T-cell (primary cell): ENCODE data around the gene EFS. TPM values are rescaled to one million over a fixed set of nuclear protein-coding genes. Genes with fewer than 3 reads are reported as not detected.
"Not testable (repeated sequence)": the region's sequence is repeated elsewhere in the genome, so short reads cannot be mapped to it uniquely, and the experiment has no call there.

Source experiments
- ATAC-seq, 4 experiments: fragments of 200-7000 bp in 3 of 4; fragments of 150-1000 bp in 1 of 4; cut with Tn5 transposase; replicated peaks in 1 of 4; 1 replicate in 3 of 4; 2 replicates in 1 of 4; pipeline ENCODE4 v1.10.0; 2021; ENCODE audit warnings: moderate library complexity in 3 of 4, mild to moderate bottlenecking in 2 of 4, moderate number of reproducible peaks in 1 of 4
- CTCF ChIA-PET, 2 donors: fragments of 300-600 bp; sonication (Branson Sonifier 250); formaldehyde crosslinking; loops; one replicate each; lab custom pipeline; 2022; ENCODE audit warnings: antibody characterized with exemption in 2 of 2; lab: Charles Lee
- POLR2A ChIA-PET, 2 donors: fragments of 300-600 bp; sonication (Branson Sonifier 250); formaldehyde crosslinking; loops; one replicate each; lab custom pipeline; 2022; ENCODE audit warnings: antibody characterized with exemption in 2 of 2; lab: Charles Lee
- DNase-seq, 35 experiments: peaks; one replicate each; pipeline versions ENCODE4 v3.0.0 to v3.0.0-alpha.2; 2013 to 2023
- H3K27ac ChIP-seq: one replicate; pipeline ENCODE4 v1.5.1; 2013; ENCODE audit warnings: low read length
- H3K27me3 ChIP-seq, 2 experiments: replicated peaks in 1 of 2; 1 replicate in 1 of 2; 2 replicates in 1 of 2; pipeline versions ENCODE4 v1.6.1 to v1.7.0; 2013; ENCODE audit warnings: low read length in 1 of 2, mixed read lengths in 1 of 2; ENCODE audit not compliant: control insufficient read depth in 2 of 2, insufficient read depth in 2 of 2; ENCODE audit errors: extremely low read depth in 1 of 2
- H3K36me3 ChIP-seq, 2 donors: 1 replicate in 1 of 2; 2 replicates in 1 of 2; pipeline versions ENCODE4 v1.6.1 to v1.7.0; 2013; ENCODE audit warnings: low read length in 1 of 2; ENCODE audit not compliant: control insufficient read depth in 2 of 2, insufficient read depth in 1 of 2; ENCODE audit errors: extremely low read depth in 1 of 2
- H3K4me1 ChIP-seq, 2 experiments: 1 replicate in 1 of 2; 2 replicates in 1 of 2; pipeline versions ENCODE4 v1.6.1 to v1.7.0; 2013; ENCODE audit warnings: low read length in 2 of 2, mixed read lengths in 1 of 2; ENCODE audit not compliant: insufficient read depth in 2 of 2, control insufficient read depth in 1 of 2; ENCODE audit errors: extremely low read depth in 1 of 2
- H3K4me3 ChIP-seq, 2 donors: 1 replicate in 1 of 2; 2 replicates in 1 of 2; pipeline versions ENCODE4 v1.5.1 to v1.7.0; 2013; ENCODE audit warnings: mild to moderate bottlenecking in 2 of 2, low read length in 1 of 2, moderate library complexity in 1 of 2; ENCODE audit not compliant: control insufficient read depth in 1 of 2; ENCODE audit errors: extremely low read depth in 1 of 2
- H3K9me3 ChIP-seq: 2 replicates; pipeline ENCODE4 v1.7.0; 2013
- H3K27ac Mint-ChIP-seq, 2 donors: one replicate each; pipeline ENCODE4 v1.8.0; 2020 to 2021; ENCODE audit warnings: mild to moderate bottlenecking in 2 of 2, mixed read lengths in 2 of 2
- H3K27me3 Mint-ChIP-seq, 2 donors: one replicate each; pipeline ENCODE4 v1.8.0; 2021 to 2022; ENCODE audit warnings: mixed read lengths in 2 of 2
- H3K36me3 Mint-ChIP-seq: one replicate; pipeline ENCODE4 v1.8.0; 2021; ENCODE audit warnings: mixed read lengths
- H3K4me1 Mint-ChIP-seq, 3 donors: one replicate each; pipeline ENCODE4 v1.8.0; 2020 to 2022; ENCODE audit warnings: mixed read lengths in 3 of 3, mild to moderate bottlenecking in 1 of 3
- H3K4me3 Mint-ChIP-seq, 3 donors: one replicate each; pipeline ENCODE4 v1.8.0; 2020 to 2022; ENCODE audit warnings: mild to moderate bottlenecking in 3 of 3, mixed read lengths in 3 of 3, moderate library complexity in 3 of 3
- H3K9me3 Mint-ChIP-seq, 3 donors: one replicate each; pipeline ENCODE4 v1.8.0; 2020 to 2022; ENCODE audit warnings: mixed read lengths in 3 of 3
- WGBS: methylation state at CpG from one replicate; pipeline ENCODE4 v1.1.5; 2013; ENCODE audit warnings: missing lambda C conversion rate; ENCODE audit not compliant: insufficient coverage; 5-methylcytosine and 5-hydroxymethylcytosine counted together
- total RNA-seq, 35 experiments: library from RNA in 6 of 35; stranded (reverse) in 6 of 35; fragments of 120-200 nt in 1 of 35; gene quantifications; one replicate each; pipeline versions ENCODE4 v1.2.1 to v1.2.4 and lab custom pipeline; 2013 to 2026

The EFS gene
- total RNA-seq, 5 donors from 2014 or later (not counting 1 experiment from before 2014, with no cell fraction given), result 0.15 TPM; not detected in 4

DNA sequence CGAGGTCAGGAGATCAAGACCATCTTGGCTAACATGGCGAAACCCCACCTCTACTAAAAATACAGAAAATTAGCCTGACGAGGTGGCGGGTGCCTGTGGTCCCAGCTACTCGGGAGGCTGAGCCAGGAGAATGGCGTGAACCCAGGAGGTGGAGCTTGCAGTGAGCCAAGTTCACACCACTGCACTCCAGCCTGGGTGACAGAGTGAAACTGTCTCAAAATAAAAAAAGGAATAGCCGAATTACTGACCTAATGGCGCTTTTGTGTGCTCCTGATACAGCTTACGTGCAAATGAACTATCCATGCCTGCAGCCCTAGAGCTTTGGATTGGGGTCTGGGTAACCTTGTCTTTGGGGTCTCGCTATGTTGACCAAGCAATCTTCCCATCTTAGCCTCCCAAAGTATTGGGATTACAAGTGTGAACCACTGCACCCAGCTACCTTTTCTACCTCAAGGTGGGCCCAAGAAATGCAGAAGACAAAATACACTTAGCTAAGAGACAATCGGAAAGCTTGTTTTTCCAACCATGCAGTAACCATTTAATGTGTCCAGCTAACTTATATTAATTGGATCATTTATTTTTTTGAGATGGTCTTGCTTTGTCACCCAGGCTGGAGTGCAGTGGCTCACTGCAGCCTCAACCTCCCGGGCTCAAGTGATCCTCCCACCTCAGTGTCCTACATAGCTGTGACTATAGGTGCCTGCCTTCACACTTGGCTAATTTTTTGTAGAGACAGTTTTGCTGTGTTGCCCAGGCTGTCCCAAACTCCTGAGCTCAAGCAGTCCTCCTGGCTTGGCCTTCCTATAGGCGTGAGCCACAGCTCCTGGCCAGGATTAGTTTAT lies 38.3 kb downstream of the EFS start:
- 91% methylated on average over 8 of the region's 13 CpGs for WGBS
- Mint-ChIP-seq H3K9me3 (no peaks in the 10 kb centered on the region), H3K36me3 (peaks cover 23% of the 10 kb centered on the region), H3K27ac (no peak overlapping the region), H3K4me3 (no peak overlapping the region), H3K27me3 (no peaks in the 10 kb centered on the region), H3K4me1 (peaks cover 16 to 19% (median 19%) of the 10 kb centered on the region in 3 donors)
- Histone ChIP-seq H3K36me3 (peaks cover 6 to 32% of the 10 kb centered on the region in 2 donors), H3K4me1 (peaks cover 6 to 15% of the 10 kb centered on the region in 2 experiments), H3K27ac (no peak overlapping the region), H3K9me3 (no peaks in the 10 kb centered on the region), H3K4me3 (no peak overlapping the region), H3K27me3 (peaks cover 0 to 2% of the 10 kb centered on the region in 2 experiments)
- ChIA-PET CTCF (interaction anchor here (0.7 to 1.1 kb wide), 5 partner anchors 13 to 604 kb away, joined by 3 to 5 read pairs (median 3); no protein-coding TSS in a partner anchor), POLR2A (interaction anchor here in 1 of 2 donors (0.7 to 1.1 kb wide), 2 partner anchors 18 to 256 kb away, joined by 3 read pairs; no protein-coding TSS in a partner anchor)
- DNase-seq (no peak), ATAC-seq (no peak)

- H3K36me3 Mint-ChIP-seq, result peaks cover 23% of the 10 kb centered on the region
- CTCF ChIA-PET, result interaction anchor here (0.5 to 0.7 kb wide), 3 partner anchors 47 to 605 kb away, joined by 3 read pairs; no protein-coding TSS in a partner anchor
- peaks cover 6 to 32% of the 10 kb centered on the region in 2 donors for H3K36me3 ChIP-seq
- H3K9me3 ChIP-seq, H3K9me3 Mint-ChIP-seq, H3K4me3 ChIP-seq, POLR2A ChIA-PET, H3K27ac ChIP-seq, H3K27me3 ChIP-seq, H3K4me3 Mint-ChIP-seq, H3K27ac Mint-ChIP-seq, DNase-seq, ATAC-seq, H3K27me3 Mint-ChIP-seq: not testable (repeated sequence)
- peaks cover 16 to 22% (median 21%) of the 10 kb centered on the region in 3 donors for H3K4me1 Mint-ChIP-seq
- WGBS, result no CpG with 5 or more reads among the region's 5 CpGs
- H3K4me1 ChIP-seq, result peaks cover 6 to 17% of the 10 kb centered on the region in 2 experiments
Observed at GRCh38 chr14:23325746-23326145, 39.2 kb downstream of the EFS start.

DNA sequence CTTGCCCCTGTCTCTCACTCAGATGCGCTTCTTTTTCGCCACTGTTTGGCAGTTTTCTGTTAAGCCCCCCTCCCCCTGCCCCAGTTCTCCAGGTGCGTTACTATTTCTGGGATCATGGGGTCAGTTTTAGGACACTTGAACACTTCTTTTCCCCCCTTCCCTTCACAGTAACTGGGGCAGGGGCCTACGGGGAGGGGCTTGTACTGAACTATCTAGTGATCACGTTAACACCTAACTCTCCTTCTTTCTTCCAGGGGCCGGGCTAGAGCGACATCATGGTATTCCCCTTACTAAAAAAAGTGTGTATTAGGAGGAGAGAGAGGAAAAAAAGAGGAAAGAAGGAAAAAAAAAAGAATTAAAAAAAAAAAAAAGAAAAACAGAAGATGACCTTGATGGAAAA lies 40.0 kb downstream of the EFS start:
- WGBS, result no CpG with 5 or more reads among the region's 7 CpGs
- CTCF ChIA-PET, result interaction anchor here in 1 of 2 donors (0.6 kb wide), 1 partner anchor 1416 kb away, joined by 3 read pairs; no protein-coding TSS in a partner anchor
- ATAC-seq (no peak), DNase-seq (no peak)
- Mint-ChIP-seq H3K4me3 (no peak overlapping the region), H3K4me1 (peaks cover 24 to 29% (median 28%) of the 10 kb centered on the region in 3 donors), H3K27ac (no peak overlapping the region), H3K9me3 (no peaks in the 10 kb centered on the region), H3K36me3 (peaks cover 23% of the 10 kb centered on the region), H3K27me3 (no peaks in the 10 kb centered on the region)
- Histone ChIP-seq H3K9me3 (no peaks in the 10 kb centered on the region), H3K27me3 (no peaks in the 10 kb centered on the region), H3K36me3 (peaks cover 6 to 32% of the 10 kb centered on the region in 2 donors), H3K27ac (no peak overlapping the region), H3K4me3 (no peak overlapping the region), H3K4me1 (peaks cover 10 to 24% of the 10 kb centered on the region in 2 experiments)
- POLR2A ChIA-PET, result interaction anchor here in 1 of 2 donors (0.6 kb wide), 1 partner anchor 24 kb away, joined by 3 read pairs; no protein-coding TSS in a partner anchor

GRCh38 chr14:23324455-23324846 lies 40.5 kb downstream of the EFS start:
- peaks cover 29 to 34% (median 30%) of the 10 kb centered on the region in 3 donors for H3K4me1 Mint-ChIP-seq
- peaks cover 6 to 32% of the 10 kb centered on the region in 2 donors for H3K36me3 ChIP-seq
- no CpG with 5 or more reads among the region's 2 CpGs for WGBS
- H3K9me3 Mint-ChIP-seq, result no peaks in the 10 kb centered on the region
- peaks cover 23% of the 10 kb centered on the region for H3K36me3 Mint-ChIP-seq
- no peak overlapping the region for H3K4me3 Mint-ChIP-seq
- POLR2A ChIA-PET, result no interaction called here
- no peak overlapping the region for H3K4me3 ChIP-seq
- DNase-seq (no peak), ATAC-seq (no peak)
- H3K27ac ChIP-seq, result no peak overlapping the region
- H3K27me3 Mint-ChIP-seq, result no peaks in the 10 kb centered on the region
- H3K9me3 ChIP-seq, result no peaks in the 10 kb centered on the region
- H3K27me3 ChIP-seq, result no peaks in the 10 kb centered on the region
- H3K4me1 ChIP-seq, result peaks cover 10 to 26% of the 10 kb centered on the region in 2 experiments
- CTCF ChIA-PET, result interaction anchor here in 1 of 2 donors (0.6 kb wide), 1 partner anchor 1415 kb away, joined by 3 read pairs; no protein-coding TSS in a partner anchor
- no peak overlapping the region for H3K27ac Mint-ChIP-seq

- Mint-ChIP-seq H3K36me3 (peaks cover 23% of the 10 kb centered on the region), H3K4me1 (peaks cover 30 to 34% (median 30%) of the 10 kb centered on the region in 3 donors), H3K4me3 (no peak overlapping the region), H3K9me3 (no peaks in the 10 kb centered on the region), H3K27me3 (no peaks in the 10 kb centered on the region), H3K27ac (no peak overlapping the region)
- Histone ChIP-seq H3K27ac (no peak overlapping the region), H3K4me3 (no peak overlapping the region), H3K9me3 (no peaks in the 10 kb centered on the region), H3K36me3 (peaks cover 6 to 32% of the 10 kb centered on the region in 2 donors), H3K27me3 (no peaks in the 10 kb centered on the region), H3K4me1 (peaks cover 10 to 26% of the 10 kb centered on the region in 2 experiments)
- no peak for ATAC-seq
- DNase-seq, result no peak
- CTCF ChIA-PET, result interaction anchor here in 1 of 2 donors (0.7 to 6.6 kb wide), 2 partner anchors 22 to 156 kb away, joined by 3 to 93 read pairs; partner anchors contain the start of gene PPP1R3E
- POLR2A ChIA-PET, result no interaction called here
- 93% methylated on average over 11 of the region's 18 CpGs for WGBS
Observed at GRCh38 chr14:23323838-23324454, 41.0 kb downstream of the EFS start.
